ACC112 (cell line): Measurements from ENCODE around the gene GATAD2B.
"Not testable (repeated sequence)": the region's sequence is repeated elsewhere in the genome, so short reads cannot be mapped to it uniquely, and the experiment has no call there.

ENCODE experiments used
- H2AFZ ChIP-seq: fragments of 200-600 bp; sonication (generic); one replicate; pipeline ENCODE4 v1.6.0; 2017; ENCODE audit warnings: antibody characterized with exemption, low read length; ENCODE audit not compliant: unreplicated experiment
- H3K27ac ChIP-seq: fragments of 200-600 bp; sonication (generic); 2 replicates; pipeline ENCODE4 v1.5.1; 2014; ENCODE audit warnings: low read depth, mild to moderate bottlenecking, antibody characterized with exemption, low read length, moderate library complexity
- H3K27me3 ChIP-seq: fragments of 200-600 bp; sonication (generic); 2 replicates; pipeline ENCODE4 v1.6.1; 2014; ENCODE audit warnings: mild to moderate bottlenecking, antibody characterized with exemption, low read length, moderate library complexity, mixed read lengths; ENCODE audit not compliant: insufficient read depth
- H3K36me3 ChIP-seq: fragments of 200-600 bp; sonication (generic); 2 replicates; pipeline ENCODE4 v1.6.1; 2016; ENCODE audit warnings: mild to moderate bottlenecking, antibody characterized with exemption, low read length, moderate library complexity, mixed read lengths; ENCODE audit not compliant: insufficient read depth
- H3K4me1 ChIP-seq: fragments of 200-600 bp; sonication (generic); one replicate; pipeline ENCODE4 v1.6.1; 2016; ENCODE audit warnings: low read length, mixed read lengths; ENCODE audit not compliant: insufficient read depth, unreplicated experiment, control insufficient read depth
- H3K4me3 ChIP-seq: fragments of 200-600 bp; sonication (generic); 2 replicates; pipeline ENCODE4 v1.5.1; 2014; ENCODE audit warnings: mild to moderate bottlenecking, low read depth, low read length
- H3K79me2 ChIP-seq: fragments of 200-600 bp; sonication (generic); one replicate; pipeline ENCODE4 v1.6.0; 2016; ENCODE audit warnings: low read length; ENCODE audit not compliant: control insufficient read depth, unreplicated experiment, insufficient read depth

The GATAD2B gene

GRCh38 chr1:153783233-153784190 lies 139.3 kb downstream of the GATAD2B start:
- no peaks in the 10 kb centered on the region for H3K27me3 ChIP-seq
- no peaks in the 10 kb centered on the region for H3K79me2 ChIP-seq
- H2AFZ ChIP-seq, result peak overlapping the region; percentile 77
- H3K4me1 ChIP-seq, result peaks cover 8% of the 10 kb centered on the region
- peak overlapping the region; percentile 85 for H3K4me3 ChIP-seq
- peak overlapping the region; percentile 86 for H3K27ac ChIP-seq
- no peaks in the 10 kb centered on the region for H3K36me3 ChIP-seq

GRCh38 chr1:153782648-153783047 lies 140.1 kb downstream of the GATAD2B start:
- peak overlapping the region; percentile 85 for H3K4me3 ChIP-seq
- H3K4me1 ChIP-seq, result peaks cover 12% of the 10 kb centered on the region
- not testable (repeated sequence) for H3K36me3 ChIP-seq, H3K79me2 ChIP-seq, H3K27me3 ChIP-seq
- peak overlapping the region; percentile 86 for H3K27ac ChIP-seq
- peak overlapping the region; percentile 77 for H2AFZ ChIP-seq

- no peaks in the 10 kb centered on the region for H3K79me2 ChIP-seq
- H3K27me3 ChIP-seq, result no peaks in the 10 kb centered on the region
- no peak overlapping the region for H3K27ac ChIP-seq
- H2AFZ ChIP-seq, result no peak overlapping the region
- H3K4me3 ChIP-seq, result no peak overlapping the region
- H3K4me1 ChIP-seq, result peaks cover 24% of the 10 kb centered on the region
- H3K36me3 ChIP-seq, result no peaks in the 10 kb centered on the region
Measured at GRCh38 chr1:153780551-153780950, 142.2 kb downstream of the GATAD2B start.

GRCh38 chr1:153779781-153780541 lies 142.8 kb downstream of the GATAD2B start:
- peaks cover 28% of the 10 kb centered on the region for H3K4me1 ChIP-seq
- no peaks in the 10 kb centered on the region for H3K27me3 ChIP-seq
- H3K4me3 ChIP-seq, result no peak overlapping the region
- no peaks in the 10 kb centered on the region for H3K36me3 ChIP-seq
- no peak overlapping the region for H3K27ac ChIP-seq
- no peaks in the 10 kb centered on the region for H3K79me2 ChIP-seq
- no peak overlapping the region for H2AFZ ChIP-seq

GRCh38 chr1:153778824-153779519 lies 143.8 kb downstream of the GATAD2B start:
- Histone ChIP-seq H3K4me3 (no peak overlapping the region), H3K36me3 (no peaks in the 10 kb centered on the region), H3K4me1 (peaks cover 37% of the 10 kb centered on the region), H3K27me3 (no peaks in the 10 kb centered on the region), H3K79me2 (no peaks in the 10 kb centered on the region), H3K27ac (no peak overlapping the region), H2AFZ (no peak overlapping the region)

- no peak overlapping the region for H3K27ac ChIP-seq
- H3K79me2 ChIP-seq, result no peaks in the 10 kb centered on the region
- H3K27me3 ChIP-seq, result no peaks in the 10 kb centered on the region
- H2AFZ ChIP-seq, result no peak overlapping the region
- peaks cover 42% of the 10 kb centered on the region for H3K4me1 ChIP-seq
- no peaks in the 10 kb centered on the region for H3K36me3 ChIP-seq
- H3K4me3 ChIP-seq, result no peak overlapping the region
Measured at GRCh38 chr1:153778051-153778823, 144.5 kb downstream of the GATAD2B start.

GRCh38 chr1:153777648-153778047 lies 145.1 kb downstream of the GATAD2B start:
- no peak overlapping the region for H3K4me3 ChIP-seq
- 0 out of 2 replicates have a peak, but pooled peaks cover 3% of the 10 kb centered on the region for H3K36me3 ChIP-seq
- no peaks in the 10 kb centered on the region for H3K27me3 ChIP-seq
- H2AFZ ChIP-seq, result no peak overlapping the region
- peaks cover 42% of the 10 kb centered on the region for H3K4me1 ChIP-seq
- H3K27ac ChIP-seq, result no peak overlapping the region
- H3K79me2 ChIP-seq, result no peaks in the 10 kb centered on the region

GRCh38 chr1:153776845-153777370 lies 145.9 kb downstream of the GATAD2B start:
- Histone ChIP-seq H3K4me1 (peaks cover 42% of the 10 kb centered on the region), H3K79me2 (no peaks in the 10 kb centered on the region), H3K4me3 (peak overlapping the region; percentile 83; the same call in 1 of the 2 replicates), H3K27ac (no peak overlapping the region), H2AFZ (no peak overlapping the region), H3K27me3 (no peaks in the 10 kb centered on the region), H3K36me3 (0 out of 2 replicates have a peak, but pooled peaks cover 5% of the 10 kb centered on the region)

- Histone ChIP-seq H3K27me3 (no peaks in the 10 kb centered on the region), H2AFZ (no peak overlapping the region), H3K4me3 (peak overlapping the region; percentile 83), H3K4me1 (peaks cover 42% of the 10 kb centered on the region), H3K27ac (no peak overlapping the region), H3K79me2 (no peaks in the 10 kb centered on the region), H3K36me3 (0 out of 2 replicates have a peak, but pooled peaks cover 5% of the 10 kb centered on the region)
Measured at GRCh38 chr1:153776352-153776751, 146.4 kb downstream of the GATAD2B start.
